ENCODE measurements around the gene ZNF469. TPM values are rescaled to one million over a fixed set of nuclear protein-coding genes. Genes with fewer than 3 reads are reported as not detected.

ZNF469 gene
- total RNA-seq, 2 donors from 2014 or later: 2.9 to 6.2 TPM

GRCh38 chr16:88414521-88415380, 32.0 kb downstream of the ZNF469 start:
- no peak for DNase-seq (ENCODE audit: low spot score)
- intact Hi-C loops (cut with DNase I): loop anchor here in 1 of 2 donors (5.0 kb wide), 1 partner anchor 1897 kb away; no protein-coding TSS in a partner anchor

- intact Hi-C loops (cut with DNase I): no loop called here
- DNase-seq (ENCODE audit: low spot score): no peak
These were observed 32.6 kb downstream of the ZNF469 start for GRCh38 chr16:88415381-88415705.

GRCh38 chr16:88415713-88416323, 33.1 kb downstream of the ZNF469 start:
- intact Hi-C loops (cut with DNase I): no loop called here
- DNase-seq (ENCODE audit: low spot score): no peak

GRCh38 chr16:88416686-88417085, 33.9 kb downstream of the ZNF469 start:
- intact Hi-C loops (cut with DNase I): no loop called here
- no peak for DNase-seq (ENCODE audit: low spot score)

- intact Hi-C loops (cut with DNase I): no loop called here
- DNase-seq (ENCODE audit: low spot score): no peak
These were observed 35.1 kb downstream of the ZNF469 start for GRCh38 chr16:88417684-88418476.

GRCh38 chr16:88418869-88419268, 36.1 kb downstream of the ZNF469 start:
- intact Hi-C loops (cut with DNase I): no loop called here

GRCh38 chr16:88419790-88420189, 37.0 kb downstream of the ZNF469 start:
- intact Hi-C loops (cut with DNase I): no loop called here
- DNase-seq (ENCODE audit: low spot score): no peak

More at GRCh38 chr16:88418869-88419268, 36.1 kb downstream of the ZNF469 start:
- DNase-seq (ENCODE audit: low spot score): no peak

- no peak for DNase-seq (ENCODE audit: low spot score)
- intact Hi-C loops (cut with DNase I): no loop called here
These were observed 37.7 kb downstream of the ZNF469 start for GRCh38 chr16:88420496-88420895.

GRCh38 chr16:88421301-88421700, 38.5 kb downstream of the ZNF469 start:
- intact Hi-C loops (cut with DNase I): no loop called here
- no peak for DNase-seq (ENCODE audit: low spot score)

GRCh38 chr16:88421871-88422433, 39.2 kb downstream of the ZNF469 start:
- intact Hi-C loops (cut with DNase I): no loop called here
- DNase-seq (ENCODE audit: low spot score): no peak

GRCh38 chr16:88422733-88423447, 40.1 kb downstream of the ZNF469 start:
- DNase-seq (ENCODE audit: low spot score): no peak
- intact Hi-C loops (cut with DNase I): no loop called here

- DNase-seq (ENCODE audit: low spot score): no peak
- intact Hi-C loops (cut with DNase I): no loop called here
These were observed 40.7 kb downstream of the ZNF469 start for GRCh38 chr16:88423448-88423850.

- intact Hi-C loops (cut with DNase I): no loop called here
- no peak for DNase-seq (ENCODE audit: low spot score)
These were observed 42.0 kb downstream of the ZNF469 start for GRCh38 chr16:88424587-88425235.

- DNase-seq (ENCODE audit: low spot score): no peak
- intact Hi-C loops (cut with DNase I): no loop called here
These were observed 43.3 kb downstream of the ZNF469 start for GRCh38 chr16:88426018-88426417.

- intact Hi-C loops (cut with DNase I): no loop called here
- DNase-seq (ENCODE audit: low spot score): no peak
These were observed 44.6 kb downstream of the ZNF469 start for GRCh38 chr16:88427376-88427775.

GRCh38 chr16:88428156-88428555, 45.4 kb downstream of the ZNF469 start:
- DNase-seq (ENCODE audit: low spot score): no peak
- intact Hi-C loops (cut with DNase I): no loop called here

GRCh38 chr16:88428616-88429386, 46.0 kb downstream of the ZNF469 start:
- intact Hi-C loops (cut with DNase I): no loop called here
- no peak for DNase-seq (ENCODE audit: low spot score)

All from posterior vena cava (tissue), 2 donors.